Measurements from ENCODE around the gene TMEM273. TPM values are rescaled to one million over a fixed set of nuclear protein-coding genes. Genes with fewer than 3 reads are reported as not detected.

TMEM273 gene
- total RNA-seq, 1 experiment from 2014 or later, result not detected

GRCh38 chr10:49118430-49119074 lies 69.6 kb downstream of the TMEM273 start:
- CTCF ChIA-PET, result no interaction called here
- RAD21 ChIA-PET (ENCODE audit: low non-redundant PET in 1 of 2, low total read pairs in 2 of 2, uncharacterized antibody in 2 of 2, unreplicated experiment in 2 of 2), result no interaction called here

GRCh38 chr10:49117376-49118070 lies 70.7 kb downstream of the TMEM273 start:
- Histone ChIP-seq H3K27me3 (ENCODE audit: insufficient read depth, low read length) (peaks cover 37% of the 10 kb centered on the region), H2AFZ (ENCODE audit: low read depth, low read length, poor library complexity, severe bottlenecking) (no peak overlapping the region), H3K4me3 (replicated peaks in 1 of 2; ENCODE audit: low read depth in 1 of 2, low read length in 2 of 2) (no peak overlapping the region), H3K4me1 (ENCODE audit: control insufficient read depth in 1 of 2, insufficient read depth in 2 of 2, low read length in 2 of 2) (no peaks in the 10 kb centered on the region), H3K36me3 (ENCODE audit: control insufficient read depth in 1 of 2, insufficient read depth in 2 of 2, low read length in 2 of 2) (no peaks in the 10 kb centered on the region), H3K9ac (ENCODE audit: low read length) (no peak overlapping the region), H3K79me2 (ENCODE audit: insufficient read depth, low read length) (no peaks in the 10 kb centered on the region), H3K4me2 (ENCODE audit: low read length) (no peak overlapping the region), H3K27ac (ENCODE audit: low read depth, low read length) (no peak overlapping the region), H4K20me1 (ENCODE audit: insufficient read depth) (no peaks in the 10 kb centered on the region), H3K9me3 (ENCODE audit: control insufficient read depth in 1 of 2, insufficient read depth in 1 of 2, low read depth in 1 of 2, low read length in 2 of 2) (no peaks in the 10 kb centered on the region), H3K9me2 (ENCODE audit: insufficient read depth) (no peaks in the 10 kb centered on the region)
- intact Hi-C loops (cut with micrococcal nuclease), result no loop called here
- DNase-seq (ENCODE audit: low read depth, low spot score) (no peak), ATAC-seq (no peak)
- no peak for TF ChIP-seq POLR2A (IDR thresholded peaks at IDR 0.05; ENCODE audit: borderline replicate concordance, extremely low read depth, insufficient read depth, insufficient read length)
- no peak for TF ChIP-seq REST (IDR thresholded peaks at IDR 0.05; ENCODE audit: low read depth)
- TF ChIP-seq ZFX (IDR thresholded peaks at IDR 0.05), result no peak
- TF ChIP-seq EGR1 (IDR thresholded peaks at IDR 0.05; ENCODE audit: low read depth), result no peak
- no peak for TF ChIP-seq CEBPB (IDR thresholded peaks at IDR 0.05; ENCODE audit: low read depth)
- no peak for TF ChIP-seq ZNF274 (IDR thresholded peaks at IDR 0.05; ENCODE audit: low read depth, low read length)
- ChIA-PET POLR2A (no interaction called here), CTCF (no interaction called here), RAD21 (ENCODE audit: low non-redundant PET in 1 of 2, low total read pairs in 2 of 2, uncharacterized antibody in 2 of 2, unreplicated experiment in 2 of 2) (no interaction called here)
- BruUV-seq (replicated peaks), result no TSS peak

More at GRCh38 chr10:49118430-49119074, 69.6 kb downstream of the TMEM273 start:
- DNase-seq (ENCODE audit: low read depth, low spot score), result no peak
- H3K4me3 ChIP-seq (replicated peaks in 1 of 2; ENCODE audit: low read depth in 1 of 2, low read length in 2 of 2), result no peak overlapping the region
- ATAC-seq, result no peak
- intact Hi-C loops (cut with micrococcal nuclease), result no loop called here
- no peaks in the 10 kb centered on the region for H3K4me1 ChIP-seq (ENCODE audit: control insufficient read depth in 1 of 2, insufficient read depth in 2 of 2, low read length in 2 of 2)
- no peaks in the 10 kb centered on the region for H4K20me1 ChIP-seq (ENCODE audit: insufficient read depth)
- H3K4me2 ChIP-seq (ENCODE audit: low read length), result no peak overlapping the region
- H3K27me3 ChIP-seq (ENCODE audit: insufficient read depth, low read length), result peaks cover 37% of the 10 kb centered on the region
- H3K9me2 ChIP-seq (ENCODE audit: insufficient read depth), result no peaks in the 10 kb centered on the region
- no peaks in the 10 kb centered on the region for H3K79me2 ChIP-seq (ENCODE audit: insufficient read depth, low read length)
- H3K36me3 ChIP-seq (ENCODE audit: control insufficient read depth in 1 of 2, insufficient read depth in 2 of 2, low read length in 2 of 2), result no peaks in the 10 kb centered on the region
- TF ChIP-seq, protein P1, sequence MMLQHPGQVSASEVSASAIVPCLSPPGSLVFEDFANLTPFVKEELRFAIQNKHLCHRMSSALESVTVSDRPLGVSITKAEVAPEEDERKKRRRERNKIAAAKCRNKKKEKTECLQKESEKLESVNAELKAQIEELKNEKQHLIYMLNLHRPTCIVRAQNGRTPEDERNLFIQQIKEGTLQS (IDR thresholded peaks at IDR 0.05), result no peak
- TF ChIP-seq ELF1 (IDR thresholded peaks at IDR 0.05; ENCODE audit: borderline replicate concordance, low read depth) (no peak), MAX (IDR thresholded peaks at IDR 0.05) (no peak), RAD21 (IDR thresholded peaks at IDR 0.05; ENCODE audit: low read depth) (no peak), TCF7L2 (IDR thresholded peaks at IDR 0.05; ENCODE audit: borderline replicate concordance, extremely low read depth, insufficient read depth, insufficient read length) (no peak), CBX3 (IDR thresholded peaks at IDR 0.05; ENCODE audit: low read depth) (no peak), EZH2phosphoT487 (IDR thresholded peaks at IDR 0.05; ENCODE audit: borderline replicate concordance) (no peak), POLR2A (IDR thresholded peaks at IDR 0.05; ENCODE audit: borderline replicate concordance, extremely low read depth, insufficient read depth, insufficient read length) (no peak)
- no peak overlapping the region for H3K27ac ChIP-seq (ENCODE audit: low read depth, low read length)
- no peak overlapping the region for H3K9ac ChIP-seq (ENCODE audit: low read length)
- BruUV-seq (replicated peaks), result no TSS peak
- POLR2A ChIA-PET, result no interaction called here
- no peak overlapping the region for H2AFZ ChIP-seq (ENCODE audit: low read depth, low read length, poor library complexity, severe bottlenecking)
- H3K9me3 ChIP-seq (ENCODE audit: control insufficient read depth in 1 of 2, insufficient read depth in 1 of 2, low read depth in 1 of 2, low read length in 2 of 2), result no peaks in the 10 kb centered on the region
